HG03159 (cell line): ENCODE results near the gene IGSF3.
"Not testable (repeated sequence)": the region's sequence is repeated elsewhere in the genome, so short reads cannot be mapped to it uniquely, and the experiment has no call there.

Experiments
- ATAC-seq: cut with Tn5 transposase; IDR thresholded peaks from one replicate; pipeline ENCODE4 v1.9.1; 2021; ENCODE audit warnings: mild to moderate bottlenecking, moderate library complexity; ENCODE audit not compliant: unreplicated experiment

Gene IGSF3

DNA sequence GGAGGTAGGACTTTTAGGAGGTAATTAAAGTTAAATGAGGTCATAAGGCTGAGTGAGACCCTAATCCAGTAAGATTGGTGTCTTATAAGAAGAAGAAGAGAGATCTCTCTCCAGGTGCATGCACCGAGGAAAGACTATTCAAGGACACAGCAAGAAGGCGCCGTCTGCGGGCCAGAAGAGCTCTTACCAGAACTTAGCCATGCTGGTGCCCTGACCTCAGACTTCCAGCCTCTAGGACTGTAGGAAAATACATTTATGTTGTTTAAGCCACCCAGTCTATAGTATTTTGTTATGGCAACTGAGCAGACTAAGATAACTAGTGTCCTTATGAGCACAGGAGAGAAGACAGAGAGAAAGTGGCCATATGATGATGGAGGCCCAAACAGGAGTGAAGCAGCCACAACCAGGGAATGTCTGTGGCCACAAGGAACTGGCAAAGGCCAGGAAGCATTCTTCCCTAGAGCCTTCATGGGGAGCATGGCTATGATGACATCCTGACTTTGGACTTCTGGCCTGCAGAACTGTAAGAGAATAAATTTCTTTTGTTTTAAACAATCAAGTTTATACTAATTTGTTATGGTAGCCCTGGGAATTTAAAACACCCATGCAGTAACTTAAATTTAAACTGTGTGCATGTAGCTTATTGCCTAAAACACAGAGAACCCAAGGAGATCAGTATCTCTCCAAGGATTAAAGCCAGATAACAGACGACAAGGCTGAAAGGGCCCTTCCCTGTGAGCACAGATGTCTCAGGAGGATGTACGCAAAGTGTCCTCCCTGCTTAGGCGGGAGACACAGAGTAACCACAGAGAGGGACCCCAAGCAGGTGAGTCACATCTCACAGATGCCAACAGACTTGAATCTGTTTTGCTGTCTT, 86.8 kb downstream of the IGSF3 start:
- ATAC-seq: no peak

DNA sequence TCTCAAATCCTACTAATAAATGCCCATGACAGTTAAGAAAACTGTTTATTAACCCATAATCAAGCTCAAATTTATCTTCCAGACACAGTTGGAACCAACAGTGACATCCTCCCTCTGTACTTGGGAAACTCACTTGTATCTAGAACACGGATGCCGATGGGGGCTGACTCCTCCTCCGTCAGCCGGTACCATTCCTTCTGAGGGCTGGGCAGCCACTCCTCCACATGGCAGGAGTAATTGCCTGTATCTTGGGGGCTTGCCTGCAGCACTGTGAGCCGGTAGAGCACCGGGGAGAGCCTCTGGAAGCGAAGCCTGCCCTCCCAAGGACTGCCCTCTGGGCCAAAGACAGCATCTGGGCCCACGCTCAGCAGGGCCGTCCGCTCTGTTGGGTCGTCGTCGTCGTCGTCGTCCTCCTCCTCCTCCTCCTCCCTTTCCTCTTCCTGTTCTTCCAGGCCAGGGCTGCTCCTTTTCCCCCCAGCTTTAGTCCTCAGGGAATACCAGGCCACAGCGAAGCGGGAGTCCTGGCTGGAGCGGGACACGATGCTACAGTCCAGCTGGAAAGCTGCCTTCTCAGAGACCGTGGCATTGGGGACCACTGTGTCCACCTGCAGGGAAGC, 88.2 kb downstream of the IGSF3 start:
- no peak for ATAC-seq

DNA sequence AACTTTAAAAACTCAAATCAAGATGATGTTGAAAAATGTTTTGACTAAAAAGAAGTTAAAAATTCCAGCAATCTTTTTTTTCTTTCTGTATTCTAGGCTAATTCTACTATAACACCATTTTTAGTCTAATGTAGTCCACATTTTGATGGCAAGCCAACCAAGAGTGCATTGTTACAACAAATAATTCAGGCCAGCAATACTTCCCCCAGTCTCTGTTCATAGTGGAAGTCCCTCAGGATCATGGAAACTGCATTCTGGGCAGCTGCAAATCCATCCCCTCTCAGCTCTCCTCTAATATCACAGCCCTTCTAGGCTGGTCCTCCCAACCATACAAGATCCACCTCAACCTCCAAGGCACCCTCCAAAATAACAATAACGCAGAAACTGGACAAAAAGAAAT, 89.0 kb downstream of the IGSF3 start:
- no peak for ATAC-seq

DNA sequence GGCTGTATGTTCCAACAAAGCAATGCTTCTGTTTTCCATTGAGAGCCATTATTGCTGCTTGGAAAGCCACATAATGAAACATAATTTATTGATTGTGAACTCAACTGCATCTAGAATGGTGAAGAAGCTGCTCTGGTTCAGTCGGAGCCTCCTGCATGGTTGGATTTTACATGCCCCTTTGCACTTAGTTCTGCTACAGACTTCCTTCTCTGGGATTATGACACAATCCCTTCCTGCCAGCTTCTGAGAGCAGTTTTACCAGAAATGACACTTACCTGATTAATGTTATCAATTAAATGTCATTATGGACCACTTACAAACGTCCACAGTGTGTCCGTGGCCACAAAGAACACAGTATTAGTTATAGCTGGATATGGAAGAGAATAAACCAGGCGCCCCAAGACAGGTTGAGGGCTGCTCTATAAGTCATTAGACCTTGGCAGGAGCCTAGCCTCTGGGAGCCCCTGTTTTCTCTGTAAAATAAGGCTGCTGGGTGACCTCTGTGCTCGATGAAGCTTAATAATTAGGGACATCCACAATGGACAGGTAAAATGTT, 89.7 kb downstream of the IGSF3 start:
- ATAC-seq: no peak

DNA sequence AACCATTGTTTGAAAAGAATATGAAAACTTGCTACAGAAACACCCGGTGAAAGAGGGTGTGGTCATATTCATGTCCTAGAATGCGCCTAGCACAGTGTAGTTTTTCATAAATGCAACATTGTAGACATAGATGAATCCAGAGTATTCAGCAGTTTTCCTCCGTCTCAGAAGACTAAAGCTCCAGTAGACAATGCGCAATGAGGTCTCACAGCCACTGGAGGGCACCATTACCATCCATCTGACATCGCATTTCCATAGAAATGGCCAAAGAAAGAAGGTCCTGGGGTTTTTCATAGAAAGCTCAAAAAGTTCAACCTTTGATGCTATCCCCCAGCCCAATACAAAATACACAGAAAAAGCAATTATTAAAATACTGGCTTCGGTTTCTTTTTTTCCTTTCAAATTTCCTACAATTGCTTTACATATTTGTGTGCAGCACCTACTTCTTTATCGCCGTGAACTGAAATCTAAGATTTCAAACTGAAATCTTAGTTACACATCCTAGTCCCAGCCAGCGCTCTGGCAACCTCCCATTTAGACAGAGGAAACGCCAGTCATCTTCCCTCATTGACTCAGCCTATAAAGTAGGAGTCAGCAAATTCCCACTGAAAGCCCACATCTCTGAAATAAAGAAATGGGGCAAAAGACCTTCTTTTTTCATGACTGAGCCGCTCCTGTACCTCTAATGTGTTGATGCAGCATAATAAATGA, 92.8 kb downstream of the IGSF3 start:
- ATAC-seq: no peak

DNA sequence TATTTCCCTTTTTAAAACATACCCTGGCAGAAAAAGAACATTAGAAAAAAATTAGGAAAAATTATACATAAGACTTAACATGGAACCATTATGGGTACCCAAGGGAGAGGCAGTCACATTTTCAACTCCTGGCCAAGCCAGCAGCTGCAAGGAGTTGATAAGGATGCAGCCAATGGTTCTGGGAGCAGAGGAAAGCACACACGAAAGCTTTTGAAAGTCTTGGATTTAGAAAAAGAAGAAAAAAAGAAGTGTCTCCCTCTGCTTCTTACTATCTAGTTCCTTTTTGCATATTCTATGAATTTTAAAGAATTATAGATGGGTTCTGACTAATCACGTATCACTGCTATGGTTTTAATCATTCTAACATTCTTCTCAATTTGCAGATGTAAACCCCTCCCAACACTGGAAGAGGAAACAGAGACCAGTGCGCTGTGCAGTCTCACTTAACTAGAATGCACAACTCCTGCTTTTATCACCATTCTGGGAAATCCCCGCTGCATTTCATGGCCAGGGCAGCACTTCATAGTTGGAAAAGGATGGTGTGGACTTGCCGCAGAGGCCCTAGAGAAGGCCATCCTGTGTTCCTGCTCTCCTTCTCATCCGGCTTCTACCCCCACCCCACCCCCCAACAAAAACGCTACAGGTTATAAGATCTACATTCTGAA, 94.0 kb downstream of the IGSF3 start:
- no peak for ATAC-seq

DNA sequence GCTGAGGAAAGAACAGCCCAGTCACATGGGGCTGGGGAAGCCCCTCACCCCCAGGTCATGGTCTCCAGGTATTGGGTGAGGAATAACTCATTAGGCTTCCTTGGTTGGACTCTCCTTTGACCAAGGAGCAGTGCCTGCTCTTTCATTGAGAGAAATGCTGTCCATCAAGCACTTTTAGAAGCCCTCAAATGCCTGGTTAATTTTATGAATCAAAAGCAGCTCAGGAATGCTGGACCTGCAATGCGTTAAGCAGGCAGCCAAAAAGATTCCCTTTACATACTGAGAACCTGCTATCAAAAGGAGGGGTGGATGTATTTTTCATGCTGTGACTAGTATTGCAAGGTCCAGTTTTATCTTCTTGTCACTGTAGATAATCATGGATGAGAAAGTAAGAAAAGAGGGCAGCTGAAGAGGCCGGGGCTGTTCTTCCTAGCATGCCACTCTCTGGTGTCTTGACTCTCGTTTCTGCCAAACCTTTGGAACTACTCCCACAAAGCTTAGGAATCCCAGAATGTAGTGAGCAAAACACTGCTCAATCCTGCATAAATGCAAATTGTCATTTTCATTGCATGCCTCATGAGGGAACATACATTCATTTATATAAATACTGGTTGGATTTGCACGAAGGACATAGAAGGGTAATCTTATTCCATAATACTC, 94.6 kb downstream of the IGSF3 start:
- ATAC-seq: no peak

DNA sequence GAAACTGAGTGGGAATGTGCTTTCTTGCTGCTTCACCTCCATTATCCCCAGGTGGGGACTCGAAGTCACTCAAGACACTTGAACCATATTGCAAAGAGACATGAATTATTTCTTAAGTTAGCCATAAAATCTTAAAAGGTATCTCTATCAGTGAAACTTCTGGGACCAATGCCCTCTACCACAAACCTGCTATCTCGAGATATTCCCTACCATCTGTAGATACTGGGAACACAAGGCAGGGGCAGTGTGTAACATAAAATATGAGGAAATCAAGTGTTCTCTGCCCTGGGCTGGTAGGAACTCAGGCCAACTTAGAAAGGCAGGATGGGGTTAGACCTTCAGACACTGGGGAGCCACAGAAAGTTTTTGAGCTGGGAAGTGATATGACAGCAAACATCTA, 95.4 kb downstream of the IGSF3 start:
- ATAC-seq: no peak

DNA sequence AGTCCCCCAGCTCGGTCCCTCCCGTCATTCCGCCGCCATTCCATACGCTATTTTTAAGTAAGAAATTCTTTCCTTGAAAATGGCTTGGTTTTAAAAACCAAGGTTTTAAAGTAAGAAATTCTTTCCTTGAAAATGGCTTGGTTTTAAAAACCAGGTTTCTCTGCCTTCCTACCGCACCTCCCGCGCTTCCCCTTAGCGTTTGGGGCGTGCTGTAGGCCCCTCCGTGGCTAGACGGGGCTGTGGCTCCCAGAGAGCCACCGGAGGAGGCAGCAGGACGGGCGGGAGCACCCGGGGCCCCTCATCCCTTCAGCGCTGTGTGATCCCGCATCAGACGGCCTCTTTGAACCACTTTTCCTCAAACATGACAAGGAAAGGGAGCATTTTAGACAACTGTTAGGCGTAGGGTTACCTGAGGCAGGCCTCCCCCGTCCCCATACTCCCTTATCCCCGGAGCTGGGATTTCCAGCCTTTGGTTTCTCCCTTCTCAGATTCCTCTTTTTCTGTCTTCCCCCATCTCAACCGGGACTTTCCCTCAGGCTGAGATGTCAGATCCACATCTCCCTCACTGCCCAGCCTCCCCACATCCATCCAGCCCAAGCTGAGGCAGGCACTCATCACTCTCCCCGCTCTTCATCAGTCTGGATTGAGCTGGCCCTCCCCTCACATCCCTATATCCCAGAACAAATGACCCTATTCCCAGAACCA, 96.2 kb downstream of the IGSF3 start:
- no peak for ATAC-seq

DNA sequence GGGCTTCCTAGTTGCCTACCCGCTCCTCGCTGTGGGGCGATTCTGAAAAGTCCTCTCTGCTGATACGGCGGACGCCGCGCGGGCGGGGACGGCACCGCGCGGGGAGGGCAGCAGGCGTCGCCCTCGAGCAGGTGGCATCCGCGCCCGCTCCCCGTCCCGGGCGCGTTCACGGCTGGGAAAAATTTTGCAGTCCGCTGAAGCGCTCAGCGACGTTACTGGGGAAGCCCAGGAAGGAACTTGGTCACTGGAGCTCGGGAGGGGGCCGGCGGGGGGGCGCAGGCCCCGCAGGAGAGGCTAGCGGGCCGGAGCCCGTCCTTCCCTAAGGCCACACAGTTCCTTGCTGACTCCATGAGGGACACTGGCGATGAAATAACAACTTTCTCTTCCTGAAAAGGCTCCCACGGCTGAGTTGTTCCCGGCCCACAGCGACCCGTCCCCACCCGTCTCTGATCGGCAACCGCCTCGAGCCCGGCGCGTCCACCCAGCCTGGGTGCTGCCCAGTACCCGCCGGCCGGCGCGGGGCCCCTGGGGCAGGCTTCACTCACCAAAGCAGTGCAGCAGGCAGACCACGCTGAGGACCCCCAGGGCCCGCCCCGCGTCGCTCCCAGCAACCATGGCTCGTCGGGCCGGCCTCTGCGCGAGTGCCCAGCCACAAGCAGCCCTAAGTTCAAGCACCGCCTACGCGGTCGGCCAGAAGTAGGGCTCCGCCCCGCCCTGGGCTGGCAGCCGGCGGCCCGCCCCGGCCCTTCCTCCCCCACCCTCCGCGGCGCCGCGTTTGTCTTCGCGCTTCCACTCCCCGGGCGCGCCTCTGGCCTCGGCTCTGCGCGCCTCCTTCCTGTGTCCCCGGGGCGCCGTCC, 96.9 kb downstream of the IGSF3 start, which contains the start of gene CD58:
TSS of gene CD58 (minus strand) at position 669 of the 857 bp plus-strand sequence. CDS start at position 615, 54 bp downstream.
- ATAC-seq: peak; percentile 57

DNA sequence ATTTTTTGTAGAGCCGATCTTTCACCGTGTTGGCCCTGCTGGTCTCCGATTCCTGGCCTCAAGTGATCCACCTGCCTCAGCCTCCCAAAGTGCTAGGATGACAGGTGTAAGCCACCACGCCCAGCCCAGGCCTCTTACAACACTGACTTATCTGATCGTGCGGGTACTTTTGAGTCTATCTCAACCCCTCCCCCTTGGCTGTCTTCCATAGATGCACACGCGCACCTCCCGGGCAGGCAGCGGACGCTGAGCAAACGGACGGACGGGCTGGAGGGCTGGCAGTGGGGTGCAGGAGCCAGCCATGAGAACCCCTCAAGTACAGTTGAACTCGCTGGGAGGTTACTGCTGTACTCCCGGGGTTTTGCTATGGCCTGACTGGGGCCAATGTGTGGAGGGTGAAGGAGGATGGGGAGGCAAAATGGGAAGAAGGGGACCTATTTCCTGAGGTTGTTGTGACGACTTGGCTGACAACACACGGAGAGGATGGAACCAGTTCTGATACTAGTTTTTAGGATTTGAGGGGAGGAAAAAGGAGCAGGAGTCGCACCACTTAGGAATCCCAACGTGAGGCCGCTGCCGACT, 97.7 kb downstream of the IGSF3 start:
- no peak for ATAC-seq

DNA sequence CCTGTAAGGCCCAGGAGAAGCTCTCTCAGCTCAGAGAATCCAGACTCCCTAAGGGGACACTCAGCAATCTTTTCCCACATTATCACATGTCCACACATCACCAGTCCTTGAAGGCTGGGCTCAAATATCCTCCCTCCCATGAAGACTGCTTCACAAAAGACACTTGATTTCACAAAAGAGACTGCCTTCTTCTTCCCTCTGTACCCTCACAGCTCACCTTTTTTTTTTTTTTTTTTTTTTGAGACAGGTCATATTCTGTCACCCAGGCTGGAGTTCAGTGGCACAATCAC, 98.2 kb downstream of the IGSF3 start:
- ATAC-seq: no peak

DNA sequence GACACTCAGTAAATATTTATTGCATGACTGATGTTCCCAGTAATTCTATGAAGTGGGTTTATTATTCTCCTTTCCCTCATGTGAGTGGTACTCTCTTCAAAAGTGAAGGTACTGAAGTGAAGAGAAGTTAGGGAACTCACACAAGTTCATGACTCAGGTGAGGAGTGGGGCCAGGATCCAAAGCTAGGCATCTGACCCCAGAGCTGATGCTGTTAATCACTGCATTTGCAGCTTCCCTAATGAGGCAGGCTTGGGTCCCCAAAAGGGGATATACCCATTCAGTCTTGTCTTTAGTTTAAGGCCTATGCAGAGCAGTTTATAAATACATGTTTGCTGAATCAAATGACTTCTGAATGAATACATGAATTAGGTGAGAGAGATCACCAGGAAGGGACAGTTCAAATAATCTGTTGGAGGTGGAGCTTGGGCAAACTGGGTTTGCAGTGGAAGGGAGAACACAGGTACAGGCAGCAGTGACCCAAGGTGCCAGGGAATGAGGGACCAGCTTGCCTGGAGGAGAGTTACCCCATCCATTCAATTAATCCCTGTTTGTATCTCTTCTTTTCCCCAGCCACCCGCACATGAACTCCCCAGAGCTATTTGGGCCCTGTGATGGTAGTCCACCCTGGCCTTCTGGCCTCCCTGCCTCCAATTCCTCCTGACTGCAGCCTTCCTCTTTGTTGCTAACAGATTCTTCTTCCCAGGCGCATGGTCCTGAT, 98.7 kb downstream of the IGSF3 start:
- no peak for ATAC-seq

DNA sequence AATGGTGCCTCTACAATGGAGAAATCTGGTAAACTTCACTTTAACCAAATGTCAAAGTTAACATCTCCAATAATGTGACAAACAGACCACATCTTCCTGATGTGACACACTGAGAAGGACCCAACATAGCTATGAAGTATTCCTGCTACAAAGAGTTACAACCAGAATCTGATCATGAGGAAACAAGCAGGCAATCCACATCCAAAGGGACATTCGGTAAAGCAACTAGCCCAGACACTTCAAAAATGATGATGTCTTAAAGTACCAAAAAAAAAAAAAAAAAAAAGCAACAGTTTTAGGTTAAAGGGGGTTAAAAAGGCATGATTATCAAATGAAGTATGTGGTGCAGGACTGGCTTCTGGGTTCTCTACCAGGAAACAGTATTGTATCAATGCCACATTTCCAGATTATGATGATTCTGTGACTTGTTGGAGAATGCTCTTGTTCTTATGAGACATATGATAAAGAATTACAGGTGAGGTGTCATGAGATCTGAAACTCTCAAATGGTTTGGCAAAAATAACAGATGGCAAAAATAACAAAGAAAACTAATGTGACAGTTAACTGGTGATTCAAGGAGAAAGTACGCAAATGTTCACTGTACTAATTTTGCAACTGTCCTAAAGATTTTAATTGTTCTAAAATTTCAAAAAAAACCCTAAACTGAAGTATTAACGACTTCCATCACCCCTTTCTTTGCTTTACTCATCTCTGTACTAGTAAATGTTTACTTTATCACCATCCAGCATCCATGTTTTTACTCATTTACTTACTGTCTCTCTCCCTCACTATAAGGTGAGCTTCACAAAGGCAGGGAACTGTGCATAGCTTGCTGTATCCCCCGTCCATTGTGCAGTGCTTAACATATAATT, 99.5 kb downstream of the IGSF3 start:
- no peak for ATAC-seq

DNA sequence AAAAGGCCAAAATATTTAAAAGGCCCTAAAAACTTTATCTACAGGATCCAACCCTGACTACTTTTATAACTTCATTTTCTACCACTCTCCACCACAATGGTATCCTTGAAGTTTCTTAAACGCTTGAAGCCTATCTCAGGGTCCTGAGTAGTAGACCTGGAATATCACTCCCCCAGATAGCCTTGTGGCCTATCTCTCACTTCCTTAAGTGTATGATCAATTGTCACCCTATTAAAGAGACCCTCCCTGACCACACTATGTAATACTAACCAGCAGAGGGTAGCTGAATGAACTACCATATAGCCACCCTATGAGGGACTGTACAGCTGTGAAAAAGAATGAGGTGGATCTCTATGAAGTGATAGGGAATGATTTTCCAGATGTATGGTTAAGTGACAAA, 102.3 kb downstream of the IGSF3 start:
- no peak for ATAC-seq

DNA sequence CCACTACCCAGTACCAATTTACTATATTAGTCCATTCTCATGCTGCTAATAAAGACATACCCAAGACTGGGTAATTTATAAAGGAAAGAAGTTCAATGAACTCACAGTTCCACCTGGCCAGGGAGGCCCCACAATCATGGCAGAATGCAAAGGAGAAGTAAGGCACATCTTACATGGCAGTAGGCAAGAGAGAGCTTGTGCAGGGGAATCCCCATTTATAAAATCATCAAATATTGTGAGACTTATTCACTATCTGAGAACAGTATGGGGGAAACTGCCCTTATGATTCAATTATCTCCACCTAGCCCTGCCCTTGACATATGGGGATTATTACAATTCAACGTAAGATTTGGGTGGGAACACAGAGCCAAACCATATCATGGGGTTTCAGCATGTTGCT, 103.1 kb downstream of the IGSF3 start:
- no peak for ATAC-seq

DNA sequence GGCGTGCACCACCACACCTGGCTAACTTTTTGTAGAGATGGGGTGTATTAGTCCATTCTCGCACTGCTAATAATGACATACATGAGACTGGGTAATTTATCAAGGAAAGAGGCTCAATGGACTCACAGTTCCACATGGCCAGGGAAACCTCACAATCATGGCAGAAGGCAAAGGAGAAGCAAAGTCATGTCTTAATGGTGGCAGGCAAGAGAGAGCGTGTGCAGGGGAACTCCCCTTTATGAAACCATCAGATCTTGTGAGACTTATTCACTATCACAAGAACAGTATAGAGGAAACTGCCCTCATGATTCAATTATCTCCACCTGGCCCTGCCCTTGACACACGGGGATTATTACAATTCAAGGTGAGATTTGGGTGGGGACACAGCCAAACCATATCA, 105.1 kb downstream of the IGSF3 start:
- not testable (repeated sequence) for ATAC-seq
